Stimulated activated naive CD4-positive, alpha-beta T cell treated with Interleukin-2 at 50 U/mL for 16 hours (primary cell): ENCODE data around the gene SPSB2.
"Not testable (repeated sequence)": the region's sequence is repeated elsewhere in the genome, so short reads cannot be mapped to it uniquely, and the experiment has no call there.

Experiments
- DNase-seq: peaks from one replicate; lab custom pipeline; 2025; lab: John Stamatoyannopoulos, UW

The SPSB2 gene

DNA sequence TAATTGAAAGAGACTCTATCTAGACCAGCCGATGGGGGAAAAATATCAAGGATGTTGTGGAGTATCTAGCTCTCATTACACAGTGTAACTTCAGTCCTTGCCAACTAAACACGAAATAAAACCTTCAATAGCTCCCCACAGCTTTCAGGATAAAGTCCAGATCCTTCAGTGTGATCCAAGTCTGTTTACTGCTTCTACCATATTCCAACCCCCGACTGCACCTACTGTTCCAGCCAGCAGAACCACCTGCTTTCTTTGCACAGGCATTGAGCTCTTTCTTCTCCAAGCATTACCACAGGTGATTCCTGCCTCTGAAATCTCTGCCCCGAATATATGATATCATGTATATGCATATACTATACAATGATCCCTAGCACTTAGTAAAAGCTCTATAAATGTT is 29.3 kb upstream of the SPSB2 start:
- no peak for DNase-seq

DNA sequence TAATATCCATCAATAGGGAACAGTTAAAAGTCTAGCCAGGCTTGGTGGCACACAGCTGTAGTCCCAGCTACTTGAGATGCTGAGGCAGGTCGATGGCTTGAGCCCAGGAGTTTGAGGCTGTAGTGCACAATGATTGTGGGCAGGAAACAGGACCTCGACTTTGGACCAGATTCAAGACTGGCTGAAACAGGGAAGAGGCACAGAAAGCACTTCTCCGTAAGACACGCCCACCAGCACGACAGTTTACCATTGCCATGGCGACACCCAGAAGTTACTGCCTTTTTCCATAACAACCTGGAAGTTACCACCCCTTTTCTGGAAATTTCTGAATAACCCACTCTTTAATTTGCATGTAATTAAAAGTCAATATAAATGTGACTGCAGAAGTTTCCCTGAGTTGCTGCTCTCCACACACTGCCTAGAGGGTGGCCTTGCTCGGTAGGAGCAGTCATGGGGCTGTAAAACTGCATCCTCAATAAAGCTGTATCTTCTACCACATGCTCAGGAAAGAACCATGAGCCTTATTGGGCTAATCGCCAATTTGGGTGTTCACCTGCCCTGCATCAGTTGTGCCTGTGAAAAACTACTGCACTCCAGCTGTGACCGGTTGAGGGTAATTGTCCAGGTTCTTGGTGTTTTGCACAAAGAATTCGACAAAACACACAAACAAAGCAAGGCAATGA is 26.9 kb upstream of the SPSB2 start:
- DNase-seq = peak; percentile 22

DNA sequence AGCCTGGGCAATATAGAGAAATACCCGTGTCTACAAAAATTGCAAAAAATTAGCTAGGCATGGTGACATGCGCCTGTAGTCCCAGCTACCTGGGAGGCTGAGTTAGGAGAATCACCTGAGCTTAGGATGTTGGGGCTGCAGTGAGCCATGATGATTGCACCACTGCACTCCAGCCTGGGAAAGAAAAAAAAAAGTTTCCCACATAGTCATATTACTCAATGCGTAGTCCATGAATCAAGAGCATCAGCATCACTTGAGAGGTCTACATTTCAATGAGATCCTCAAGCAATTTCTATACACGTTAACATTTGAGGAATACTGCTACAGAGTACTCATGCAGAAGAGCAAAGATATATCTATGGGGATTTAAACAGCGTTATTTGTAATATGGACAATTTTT is 26.3 kb upstream of the SPSB2 start:
- DNase-seq = no peak

DNA sequence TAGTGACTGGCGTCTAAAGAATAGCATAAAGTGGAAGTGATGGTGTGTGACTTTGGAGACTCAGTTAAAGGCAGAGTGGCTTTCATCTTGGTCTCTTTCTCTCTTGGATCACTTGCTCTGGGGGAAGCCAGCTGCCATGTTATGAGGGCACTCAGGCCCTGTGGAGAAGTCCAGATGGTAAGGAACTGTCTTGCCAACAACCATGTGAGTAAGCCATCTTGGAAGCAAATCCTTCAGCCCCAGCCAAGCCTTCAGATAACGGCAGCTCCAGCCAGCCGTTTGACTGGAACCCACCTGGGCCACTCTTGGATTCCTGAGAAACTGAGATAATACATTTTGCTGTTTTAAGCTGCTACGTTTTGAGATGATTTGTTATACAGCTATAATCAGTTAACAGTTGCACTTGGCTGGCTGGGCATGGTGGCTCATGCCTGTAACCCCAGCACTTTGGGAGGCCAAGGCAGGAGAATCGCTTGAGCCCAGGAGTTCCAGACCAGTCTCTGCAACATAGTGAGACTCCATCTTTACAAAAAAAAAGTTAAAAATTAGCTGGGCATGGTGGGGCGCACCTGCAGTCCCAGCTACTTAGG is 23.8 kb upstream of the SPSB2 start:
- DNase-seq = no peak

DNA sequence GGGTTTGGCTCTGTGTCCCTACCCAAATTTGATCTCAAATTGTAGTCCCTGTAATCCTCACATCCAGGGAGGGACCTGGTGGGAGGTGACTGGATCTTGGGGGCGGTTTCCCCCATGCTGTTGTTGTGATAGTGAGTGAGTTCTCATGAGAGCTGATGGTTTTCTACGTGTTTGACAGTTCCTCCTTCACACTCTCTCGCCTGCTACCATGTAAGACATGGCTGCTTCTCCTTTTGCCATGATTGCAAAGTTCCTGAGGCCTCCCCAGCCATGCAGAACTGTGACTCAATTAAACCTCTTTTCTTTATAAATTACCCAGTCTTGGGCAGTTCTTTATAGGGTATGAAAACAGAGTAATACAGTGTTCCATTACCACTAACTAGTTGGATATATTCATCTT is 21.2 kb upstream of the SPSB2 start:
- DNase-seq = no peak

DNA sequence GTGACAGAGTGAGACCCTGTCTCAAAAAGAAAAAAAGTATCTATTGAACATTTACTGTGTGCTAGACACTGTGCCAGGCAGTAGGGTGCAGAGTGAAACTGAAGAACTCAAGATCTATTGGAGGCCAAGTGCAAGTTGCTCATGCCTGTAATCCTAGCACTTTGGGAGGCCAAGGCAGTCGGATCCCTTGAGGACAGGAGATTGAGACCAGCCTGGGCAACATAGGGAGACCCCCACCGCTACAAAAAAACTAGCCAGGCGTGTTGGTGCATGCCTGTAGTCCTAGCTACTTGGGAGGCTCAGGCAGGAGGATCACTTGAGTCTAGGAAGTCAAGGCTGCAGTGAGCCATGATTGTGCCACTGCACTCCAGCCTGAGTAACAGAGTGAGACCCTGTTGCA is 19.6 kb upstream of the SPSB2 start:
- not testable (repeated sequence) for DNase-seq

DNA sequence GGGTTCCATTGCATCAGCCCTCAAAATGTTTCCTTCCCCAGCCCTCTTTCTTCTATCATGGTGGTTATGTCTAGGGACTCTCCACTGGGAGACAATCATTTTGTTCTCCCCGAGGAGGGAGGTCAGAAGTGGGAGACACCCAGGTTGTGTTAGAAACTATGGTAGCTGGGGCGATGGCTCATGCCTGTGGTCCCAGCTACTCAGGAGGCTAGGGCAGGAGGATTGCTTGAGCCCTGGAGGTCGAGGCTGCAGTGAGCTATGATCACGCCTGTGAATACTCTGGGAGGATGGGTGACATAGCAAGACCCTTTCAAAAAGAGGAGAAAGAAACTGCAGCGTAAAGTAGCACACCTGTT is 18.5 kb upstream of the SPSB2 start:
- no peak for DNase-seq

DNA sequence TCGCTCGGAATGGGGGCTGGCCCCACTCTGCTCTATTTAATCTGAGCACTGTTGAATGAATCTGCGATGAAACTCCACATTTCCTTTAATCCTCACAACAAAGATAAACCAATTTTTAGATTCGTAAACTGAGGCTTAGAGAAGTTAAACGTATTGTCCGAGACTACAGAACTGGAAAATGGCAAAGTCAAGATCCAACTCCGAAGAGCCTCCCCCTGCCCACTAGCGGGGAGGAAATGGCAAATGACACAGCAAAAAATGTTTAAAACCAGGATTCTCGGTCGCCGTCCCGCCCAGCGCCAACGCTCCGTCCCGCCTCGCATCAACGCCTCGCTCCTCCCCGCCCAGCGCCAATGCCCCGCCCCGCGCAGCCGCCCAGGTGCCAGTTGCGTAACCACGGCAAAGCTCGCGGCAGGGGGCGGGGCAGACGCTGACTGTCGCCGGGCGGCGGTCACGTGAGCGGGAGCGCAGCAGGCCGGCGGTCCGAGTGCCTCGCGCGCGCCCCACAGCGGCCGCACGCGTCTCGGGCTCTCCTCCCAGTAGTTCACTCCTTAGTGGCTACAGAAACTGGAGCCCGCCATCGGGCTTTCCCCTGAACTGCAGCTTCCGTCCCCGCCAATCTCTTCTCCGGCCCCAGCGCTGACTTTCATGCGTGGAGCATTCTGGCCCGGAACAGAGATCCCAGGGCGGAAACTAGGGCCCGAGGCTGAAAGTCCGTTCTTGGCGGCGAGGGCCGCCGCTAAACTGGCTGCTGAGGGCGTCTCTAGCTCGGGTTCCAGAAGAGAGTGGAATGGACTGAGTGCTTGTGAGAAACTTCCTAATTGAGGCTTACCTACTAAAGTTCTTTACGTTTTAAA is 17.9 kb upstream of the SPSB2 start:
- peak; percentile 98 for DNase-seq

DNA sequence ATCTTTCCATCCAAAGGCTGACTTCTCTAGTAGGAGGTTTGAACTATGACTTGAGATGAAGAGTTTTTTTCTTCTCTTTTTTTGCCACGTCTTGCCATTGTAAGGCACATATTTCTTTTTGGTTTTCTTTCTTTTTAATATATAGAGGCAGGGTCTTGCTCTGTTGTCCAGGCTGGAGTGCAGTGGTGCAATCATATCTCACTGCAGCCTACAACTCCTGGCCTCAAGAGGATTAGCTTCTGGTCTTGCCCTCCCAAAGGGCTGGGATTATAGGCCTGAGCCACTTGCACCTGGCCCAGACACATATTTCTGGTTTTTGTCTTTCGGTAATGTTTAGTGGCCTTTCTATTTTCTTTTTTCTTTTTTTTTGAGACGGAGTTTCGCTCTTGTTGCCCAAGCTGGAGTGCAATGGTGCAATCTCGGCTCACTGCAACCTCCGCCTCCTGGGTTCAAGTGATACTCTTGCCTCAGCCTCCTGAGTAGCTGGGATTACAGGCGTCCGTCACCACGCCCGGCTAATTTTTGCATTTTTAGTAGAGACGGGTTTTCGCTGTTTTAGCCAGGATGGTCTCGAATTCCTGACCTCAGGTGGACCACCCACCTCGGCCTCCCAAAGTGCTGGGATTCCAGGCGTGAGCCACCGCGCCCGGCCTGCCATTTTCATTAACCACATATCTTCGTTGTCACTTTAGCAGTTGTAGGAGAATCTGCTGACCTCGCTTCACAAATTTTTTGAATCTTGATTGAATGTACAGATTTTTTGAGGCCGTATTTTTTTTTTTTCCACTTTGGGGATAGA is 16.9 kb upstream of the SPSB2 start:
- DNase-seq = not testable (repeated sequence)

DNA sequence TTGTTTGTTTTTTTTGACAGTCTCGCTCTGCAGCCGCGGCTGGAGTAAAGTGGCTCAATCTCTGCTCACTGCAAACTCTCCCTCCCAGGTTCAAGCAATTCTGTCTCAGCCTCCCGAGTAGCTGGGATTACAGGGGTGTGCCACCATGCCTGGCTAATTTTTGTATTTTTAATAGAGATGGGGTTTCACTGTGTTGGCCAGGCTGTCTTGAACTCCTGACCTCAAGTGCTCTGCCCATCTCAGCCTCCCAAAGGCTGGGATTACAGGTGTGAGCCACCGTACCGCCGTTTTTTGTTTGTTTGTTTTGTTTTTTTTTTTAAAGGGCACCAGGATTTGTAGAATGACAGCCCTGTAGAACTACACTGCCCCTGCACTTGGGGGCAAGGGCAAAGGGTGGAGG is 15.7 kb upstream of the SPSB2 start:
- DNase-seq = not testable (repeated sequence)

DNA sequence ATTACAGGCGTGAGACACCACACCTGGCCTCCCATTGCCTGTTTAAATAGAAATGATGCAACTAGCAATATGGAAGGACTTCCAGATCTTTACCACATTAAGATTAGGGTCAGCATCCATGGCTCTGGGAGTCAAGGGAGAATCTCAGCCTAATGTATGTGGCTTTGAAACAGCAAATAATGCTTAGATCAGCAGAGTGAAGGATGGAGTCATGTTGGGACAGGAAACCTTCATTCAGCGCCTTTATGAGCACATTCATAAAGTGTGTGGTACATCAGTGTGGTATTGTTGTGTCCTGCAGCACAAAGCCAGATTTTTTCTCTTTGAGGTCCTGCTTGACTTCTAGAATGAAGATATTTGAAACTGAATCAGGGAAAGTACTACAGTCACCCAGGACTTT is 15.3 kb upstream of the SPSB2 start:
- no peak for DNase-seq

DNA sequence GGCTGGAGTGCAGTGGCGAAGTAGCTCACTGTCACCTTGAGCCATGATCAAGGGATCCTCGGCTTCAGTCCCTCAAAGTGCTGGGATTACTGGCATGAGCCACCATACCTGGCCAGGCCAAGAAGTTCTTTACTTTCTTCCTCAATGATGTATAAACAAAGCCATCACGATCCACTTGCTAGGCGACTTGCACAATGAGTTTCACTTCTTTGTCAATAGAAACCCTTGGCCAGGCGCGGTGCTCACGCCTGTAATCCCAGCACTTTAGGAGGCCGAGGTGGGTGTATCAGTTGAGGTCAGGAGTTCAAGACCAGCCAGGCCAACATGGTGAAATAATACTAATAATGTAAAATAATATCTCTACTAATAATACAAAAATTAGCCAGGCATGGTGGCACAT is 14.4 kb upstream of the SPSB2 start:
- no peak for DNase-seq

DNA sequence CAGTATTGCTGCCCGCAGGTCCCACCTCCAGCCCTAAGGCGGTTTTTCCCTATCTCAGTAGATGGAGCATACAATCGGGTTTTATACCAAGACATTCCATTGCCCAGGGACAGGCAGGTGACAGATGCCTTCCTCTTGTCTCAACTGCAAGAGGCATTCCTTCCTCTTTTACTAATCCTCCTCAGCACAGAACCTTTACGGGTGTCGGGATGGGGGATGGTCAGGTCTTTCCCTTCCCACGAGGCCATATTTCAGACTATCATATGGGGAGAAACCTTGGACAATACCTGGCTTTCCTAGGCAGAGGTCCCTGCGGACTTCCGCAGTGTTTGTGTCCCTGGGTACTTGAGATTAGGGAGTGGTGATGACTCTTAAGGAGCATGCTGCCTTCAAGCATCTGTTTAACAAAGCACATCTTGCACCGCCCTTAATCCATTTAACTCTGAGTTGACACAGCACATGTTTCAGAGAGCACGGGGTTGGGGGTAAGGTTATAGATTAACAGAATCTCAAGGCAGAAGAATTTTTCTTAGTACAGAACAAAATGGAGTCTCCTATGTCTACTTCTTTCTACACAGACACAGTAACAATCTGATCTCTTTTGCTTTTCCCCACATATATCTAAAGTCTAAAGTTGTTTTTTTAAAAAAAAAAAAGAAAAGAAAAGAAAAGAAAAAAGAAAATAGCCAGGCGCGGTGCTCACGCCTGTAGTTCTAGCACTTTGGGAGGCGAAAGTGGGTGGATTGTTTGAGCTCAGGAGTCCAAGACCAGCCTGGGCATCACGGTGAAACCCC is 13.3 kb upstream of the SPSB2 start:
- not testable (repeated sequence) for DNase-seq

DNA sequence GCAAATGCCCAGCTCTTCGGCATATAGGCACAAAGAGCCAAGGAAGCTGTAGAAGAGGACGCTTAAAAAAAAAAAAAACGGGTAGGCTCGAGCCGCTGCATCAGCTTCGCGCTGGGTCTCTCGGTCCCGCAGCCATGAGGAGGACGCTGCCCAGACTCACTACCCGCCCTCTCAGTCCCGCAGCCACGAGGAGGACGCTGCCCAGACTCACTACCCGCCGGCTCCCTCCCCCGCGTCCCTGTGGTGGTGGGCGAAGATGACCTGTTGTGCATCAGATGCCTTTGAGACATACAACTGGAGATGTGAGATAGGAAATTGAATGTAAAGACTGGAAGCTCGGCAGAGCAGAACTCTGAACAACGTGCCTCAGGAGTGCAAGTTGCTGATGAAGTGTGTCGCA is 11.4 kb upstream of the SPSB2 start:
- no peak for DNase-seq

DNA sequence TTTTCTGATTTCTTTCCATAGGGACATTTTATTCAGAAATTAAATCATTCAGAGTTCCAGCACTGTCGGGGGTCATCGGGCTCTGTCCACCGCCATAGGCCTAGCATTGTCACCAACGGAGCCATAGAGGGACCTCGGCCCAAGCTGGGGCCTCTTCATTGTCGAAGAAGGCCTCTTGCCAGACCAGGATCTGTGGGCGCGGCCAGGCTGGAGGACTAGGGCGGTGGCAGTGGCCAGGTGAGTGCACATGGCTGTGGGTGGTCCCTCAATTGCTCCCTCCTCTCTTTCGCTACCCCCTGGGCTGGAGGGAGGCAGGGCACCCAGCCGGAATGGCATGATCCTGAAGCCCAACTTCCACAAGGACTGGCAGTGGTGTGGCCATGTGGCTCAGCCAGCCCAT is 10.6 kb upstream of the SPSB2 start:
- no peak for DNase-seq

DNA sequence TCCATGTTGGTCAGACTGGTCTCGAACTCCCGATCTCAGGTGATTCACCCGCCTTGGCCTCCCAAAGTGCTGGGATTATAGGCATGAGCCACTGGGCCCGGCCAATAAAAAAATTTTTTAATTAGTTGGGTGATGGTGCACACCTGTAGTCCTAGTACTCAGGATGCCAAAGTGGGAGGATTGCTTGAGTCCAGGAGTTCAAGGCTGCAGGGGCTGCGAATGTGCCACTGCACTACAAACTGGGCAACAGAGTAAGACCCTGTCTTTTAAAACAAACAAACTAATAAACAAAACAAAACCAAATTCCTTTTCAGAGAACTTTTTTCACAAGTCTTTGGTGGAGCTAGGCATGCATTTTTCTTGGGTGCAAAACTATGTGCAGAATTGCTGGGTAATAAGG is 10.1 kb upstream of the SPSB2 start:
- no peak for DNase-seq

DNA sequence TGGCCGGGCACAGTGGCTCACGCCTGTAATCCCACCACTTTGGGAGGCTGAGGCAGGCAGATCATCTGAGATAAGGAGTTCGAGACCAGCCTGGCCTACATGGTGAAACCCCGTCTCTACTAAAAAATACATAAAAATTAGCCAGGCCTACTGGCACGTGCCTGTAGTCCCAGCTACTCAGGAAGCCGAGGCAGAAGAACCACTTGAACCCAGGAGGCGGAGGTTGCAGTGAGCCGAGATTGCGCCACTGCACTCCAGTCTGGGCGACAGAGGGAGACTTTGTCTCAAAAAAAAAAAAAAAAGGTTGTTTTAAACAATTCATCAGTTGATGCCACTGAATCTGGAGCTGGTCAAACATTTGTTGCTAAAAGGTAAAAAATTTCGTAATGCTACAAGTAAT is 6.7 kb upstream of the SPSB2 start:
- DNase-seq = not testable (repeated sequence)

DNA sequence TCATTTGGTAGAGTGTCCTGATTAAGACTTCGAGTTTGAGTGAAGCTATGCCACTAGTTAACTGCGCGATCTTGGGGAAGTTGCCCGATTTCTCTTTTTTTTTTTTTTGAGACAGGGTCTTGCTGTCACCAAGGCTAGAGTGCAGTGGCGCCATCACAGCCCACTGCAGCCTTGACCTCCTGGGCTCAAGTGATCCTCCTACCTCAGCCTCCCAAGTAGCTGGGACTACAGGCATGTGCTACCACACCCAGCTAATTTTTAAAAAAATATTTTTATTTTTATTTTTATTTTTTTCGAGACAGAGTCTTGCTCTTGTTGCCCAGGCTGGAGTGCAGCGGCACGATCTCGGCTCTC is 889 bp upstream of the SPSB2 start:
- not testable (repeated sequence) for DNase-seq

DNA sequence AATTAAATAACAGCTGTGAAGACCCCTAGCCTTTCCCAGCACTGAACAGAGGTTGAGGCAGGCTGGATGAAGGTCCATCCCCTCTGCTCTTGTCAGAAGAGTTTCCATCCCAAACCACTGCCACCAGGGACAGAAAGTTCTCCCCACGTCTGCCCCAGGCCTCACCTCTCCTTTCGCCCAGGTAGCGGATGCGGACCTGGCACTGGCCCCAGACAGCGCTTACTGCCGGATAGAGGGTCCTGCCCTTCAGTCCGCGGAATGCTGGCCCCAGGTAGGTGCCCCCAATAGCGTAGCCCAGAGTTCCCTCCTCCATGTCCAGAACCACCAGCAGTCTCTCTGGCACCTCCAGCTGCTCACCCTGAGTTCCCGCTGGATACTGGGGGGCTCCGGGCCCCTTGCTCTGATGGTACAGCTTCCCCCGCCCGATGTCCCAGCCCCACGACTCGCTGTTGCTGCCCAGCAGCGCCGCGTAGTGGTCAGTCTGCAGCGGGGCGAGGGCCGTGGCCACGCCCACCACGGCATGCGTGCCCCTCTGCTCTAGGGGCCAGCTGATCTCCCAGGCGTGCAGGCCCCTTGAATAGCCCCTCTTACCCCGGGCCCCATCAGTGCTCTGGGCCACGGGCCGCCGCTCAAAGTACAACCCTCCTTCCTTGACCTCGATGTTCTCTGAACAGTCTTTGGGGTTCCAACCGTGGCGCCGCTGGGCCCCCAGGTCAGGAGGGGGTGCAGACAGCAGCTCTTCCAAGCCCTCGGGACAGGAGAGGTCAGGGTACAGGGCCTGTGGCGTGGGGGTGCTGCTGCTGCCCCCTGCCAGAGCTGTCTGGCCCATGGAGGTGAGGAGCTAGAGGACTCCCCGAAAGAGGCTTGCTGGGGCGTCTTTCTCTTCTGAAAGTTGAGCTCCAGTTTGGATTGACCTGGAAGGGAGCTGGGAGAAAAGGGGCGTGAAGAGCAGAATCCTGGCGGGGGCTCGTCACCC is 742 bp downstream of the SPSB2 start:
- peak; percentile 74 for DNase-seq
